Upper lobe of left lung (tissue), 4 donors: ENCODE data around the gene CLMN.

Source experiments
- EP300 ChIP-seq, 4 donors: sonication (generic); formaldehyde crosslinking; IDR thresholded peaks; one replicate each; pipeline ENCODE4 v1.5.1; 2017; ENCODE audit warnings: antibody characterized with exemption in 4 of 4, control low read depth in 2 of 4
- POLR2A ChIP-seq, 4 donors: fragments of 450-650 bp; IDR thresholded peaks; one replicate each; pipeline ENCODE4 v1.5.1; 2016 to 2017; ENCODE audit warnings: antibody characterized with exemption in 4 of 4, mild to moderate bottlenecking in 2 of 4
- POLR2AphosphoS5 ChIP-seq, 2 donors: sonication (generic); formaldehyde crosslinking; IDR thresholded peaks; one replicate each; pipeline ENCODE4 v1.5.1; 2017; ENCODE audit warnings: antibody characterized with exemption in 2 of 2
- TF ChIP-seq, protein P1 (sequence below), 6 experiments: fragments of 450-650 bp in 4 of 6; fragments of 200-600 bp in 2 of 6; sonication (generic) in 2 of 6; IDR thresholded peaks; one replicate each; pipeline ENCODE4 v1.5.1; 2016 to 2019; ENCODE audit warnings: antibody characterized with exemption in 6 of 6

DNA sequence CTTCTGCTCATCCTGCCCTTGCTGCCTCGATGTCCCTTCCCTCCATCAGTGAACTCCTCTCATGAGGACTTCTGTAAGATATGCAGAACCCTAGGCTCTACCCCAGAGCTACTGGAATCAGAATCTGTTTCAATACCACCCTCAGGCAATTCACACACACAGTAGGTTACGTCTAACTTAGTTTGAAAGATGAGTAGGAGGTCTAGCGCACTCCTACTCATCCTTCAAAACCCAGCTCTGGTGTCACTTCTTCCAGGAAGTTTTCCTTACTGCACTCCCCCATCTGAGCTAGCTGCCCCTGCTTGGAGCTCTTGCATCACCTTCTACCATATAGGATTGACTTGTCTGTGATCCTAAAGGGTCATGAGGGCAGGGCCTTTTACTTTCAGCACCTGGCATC is 105.9 kb downstream of the CLMN start:
- TF ChIP-seq, protein P1, sequence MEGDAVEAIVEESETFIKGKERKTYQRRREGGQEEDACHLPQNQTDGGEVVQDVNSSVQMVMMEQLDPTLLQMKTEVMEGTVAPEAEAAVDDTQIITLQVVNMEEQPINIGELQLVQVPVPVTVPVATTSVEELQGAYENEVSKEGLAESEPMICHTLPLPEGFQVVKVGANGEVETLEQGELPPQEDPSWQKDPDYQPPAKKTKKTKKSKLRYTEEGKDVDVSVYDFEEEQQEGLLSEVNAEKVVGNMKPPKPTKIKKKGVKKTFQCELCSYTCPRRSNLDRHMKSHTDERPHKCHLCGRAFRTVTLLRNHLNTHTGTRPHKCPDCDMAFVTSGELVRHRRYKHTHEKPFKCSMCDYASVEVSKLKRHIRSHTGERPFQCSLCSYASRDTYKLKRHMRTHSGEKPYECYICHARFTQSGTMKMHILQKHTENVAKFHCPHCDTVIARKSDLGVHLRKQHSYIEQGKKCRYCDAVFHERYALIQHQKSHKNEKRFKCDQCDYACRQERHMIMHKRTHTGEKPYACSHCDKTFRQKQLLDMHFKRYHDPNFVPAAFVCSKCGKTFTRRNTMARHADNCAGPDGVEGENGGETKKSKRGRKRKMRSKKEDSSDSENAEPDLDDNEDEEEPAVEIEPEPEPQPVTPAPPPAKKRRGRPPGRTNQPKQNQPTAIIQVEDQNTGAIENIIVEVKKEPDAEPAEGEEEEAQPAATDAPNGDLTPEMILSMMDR (IDR thresholded peaks at IDR 0.05), result no peak
- no peak for TF ChIP-seq EP300 (IDR thresholded peaks at IDR 0.05)
- TF ChIP-seq POLR2AphosphoS5 (IDR thresholded peaks at IDR 0.05), result no peak
- TF ChIP-seq POLR2A (IDR thresholded peaks at IDR 0.05), result no peak
